Measurements from ENCODE around the gene SLC5A5.

SLC5A5 gene

GRCh38 chr19:17841371-17841809, 30.4 kb upstream of the SLC5A5 start:
- TF ChIP-seq CTCF (IDR thresholded peaks at IDR 0.05; ENCODE audit: low read depth, low read length): no peak
- no peak overlapping the region for H3K4me3 ChIP-seq (ENCODE audit: low read depth, low read length)

GRCh38 chr19:17841810-17842662, 29.7 kb upstream of the SLC5A5 start:
- no peak overlapping the region for H3K4me3 ChIP-seq (ENCODE audit: low read depth, low read length)
- TF ChIP-seq CTCF (IDR thresholded peaks at IDR 0.05; ENCODE audit: low read depth, low read length): no peak

GRCh38 chr19:17842663-17843291, 29.0 kb upstream of the SLC5A5 start:
- TF ChIP-seq CTCF (IDR thresholded peaks at IDR 0.05; ENCODE audit: low read depth, low read length): no peak
- H3K4me3 ChIP-seq (ENCODE audit: low read depth, low read length): no peak overlapping the region

- no peak for TF ChIP-seq CTCF (IDR thresholded peaks at IDR 0.05; ENCODE audit: low read depth, low read length)
Measured at GRCh38 chr19:17843292-17843827, 28.4 kb upstream of the SLC5A5 start.

GRCh38 chr19:17843908-17844490, 27.7 kb upstream of the SLC5A5 start:
- H3K4me3 ChIP-seq (ENCODE audit: low read depth, low read length): no peak overlapping the region
- TF ChIP-seq CTCF (IDR thresholded peaks at IDR 0.05; ENCODE audit: low read depth, low read length): no peak

More at GRCh38 chr19:17843292-17843827, 28.4 kb upstream of the SLC5A5 start:
- no peak overlapping the region for H3K4me3 ChIP-seq (ENCODE audit: low read depth, low read length)

- H3K4me3 ChIP-seq (ENCODE audit: low read depth, low read length): no peak overlapping the region
- no peak for TF ChIP-seq CTCF (IDR thresholded peaks at IDR 0.05; ENCODE audit: low read depth, low read length)
Measured at GRCh38 chr19:17846146-17846545, 25.6 kb upstream of the SLC5A5 start.
